Measurements from ENCODE around the gene TIPARP. TPM values are rescaled to one million over a fixed set of nuclear protein-coding genes. Genes with fewer than 3 reads are reported as not detected.

Gene TIPARP
- total and polyA plus RNA-seq, 2 of the 13 experiments (the other 11 are each of a cell fraction or from before 2014, with no cell fraction given), result 7.3 to 19.7 TPM

- POLR2A ChIA-PET, result no interaction called here
These were observed 13.2 kb upstream of the TIPARP start for GRCh38 chr3:156661155-156661554.

More at GRCh38 chr3:156661155-156661554, 13.2 kb upstream of the TIPARP start:
- no peaks in the 10 kb centered on the region for H3K36me3 ChIP-seq (replicated peaks in 1 of 2; ENCODE audit: control insufficient read depth in 1 of 2, insufficient read depth in 2 of 2, low read length in 2 of 2)
- H3K4me1 ChIP-seq (ENCODE audit: insufficient read depth, low read length), result no peaks in the 10 kb centered on the region; the same call in 1 of the 2 replicates
- H3K4me3 ChIP-seq (replicated peaks in 1 of 3; ENCODE audit: insufficient read depth in 1 of 3, low read depth in 2 of 3, low read length in 3 of 3), result no peak overlapping the region
- no peaks in the 10 kb centered on the region for H3K9me3 ChIP-seq (ENCODE audit: low read length)
- no peak for DNase-seq (ENCODE audit: low spot score)
- no peaks in the 10 kb centered on the region for H3K79me2 ChIP-seq (ENCODE audit: insufficient read depth, low read length)
- H4K20me1 ChIP-seq (ENCODE audit: insufficient read depth, low read length), result no peaks in the 10 kb centered on the region
- CTCF ChIA-PET (ENCODE audit: low intra/inter-chr PET ratio, low total read pairs), result no interaction called here
- no peak overlapping the region for H3K4me2 ChIP-seq (ENCODE audit: low read depth, low read length)
- no peak overlapping the region for H3K27ac ChIP-seq (ENCODE audit: extremely low read length, insufficient read depth, low read length)
- H2AFZ ChIP-seq (ENCODE audit: low read length), result no peak overlapping the region
- no peak for FAIRE-seq
- 3% methylated on average over 2 of the region's 2 CpGs for WGBS (ENCODE audit: low lambda C conversion rate)
- intact Hi-C loops (cut with micrococcal nuclease; ENCODE audit: unreplicated experiment), result no loop called here
- no peak for ATAC-seq
- TF ChIP-seq NR2C2 (CRISPR knock-in tag; IDR thresholded peaks at IDR 0.05; ENCODE audit: borderline replicate concordance) (no peak), ELF1 (CRISPR knock-in tag; IDR thresholded peaks at IDR 0.05) (no peak), ZUFSP (CRISPR knock-in tag; IDR thresholded peaks at IDR 0.05; ENCODE audit: borderline replicate concordance) (no peak), ZNF276 (CRISPR knock-in tag; IDR thresholded peaks at IDR 0.05; ENCODE audit: low read depth) (no peak), PHF20 (CRISPR knock-in tag; IDR thresholded peaks at IDR 0.05) (no peak), EED (CRISPR knock-in tag; IDR thresholded peaks at IDR 0.05) (no peak), PCBP2 (optimal IDR thresholded peaks at IDR 0.05; ENCODE audit: low read depth, low read length, poor library complexity, severe bottlenecking) (no peak), NR0B2 (CRISPR knock-in tag; IDR thresholded peaks at IDR 0.05) (no peak), GPBP1L1 (CRISPR knock-in tag; IDR thresholded peaks at IDR 0.05) (no peak), ZNF550 (CRISPR knock-in tag; IDR thresholded peaks at IDR 0.05; ENCODE audit: borderline replicate concordance) (no peak), ATF6 (CRISPR knock-in tag; conservative IDR thresholded peaks at IDR 0.05) (no peak), ZNF558 (CRISPR knock-in tag; IDR thresholded peaks at IDR 0.05; ENCODE audit: borderline replicate concordance) (no peak), GATAD1 (CRISPR knock-in tag; IDR thresholded peaks at IDR 0.05) (no peak), ZKSCAN5 (CRISPR knock-in tag; IDR thresholded peaks at IDR 0.05) (no peak)
- no TSS peak for BruUV-seq (replicated peaks)
- H3K9ac ChIP-seq (ENCODE audit: insufficient read depth, low read depth, low read length), result no peak overlapping the region
- in situ Hi-C loops (cut with HindIII; ENCODE audit: extremely low pct_ligation_motif_present, low pct_unique_long_range_greater_than_20kb), result no loop called here
- H3K27me3 ChIP-seq (ENCODE audit: control insufficient read depth in 1 of 2, insufficient read depth in 2 of 2, low read length in 2 of 2), result no peaks in the 10 kb centered on the region; a peak in 2 of 5 replicates
